GM18870 (cell line): ENCODE measurements around the gene PSMA5.
A peak's percentile ranks its signal among the peaks of the same experiment; 100 is the strongest.
"Not testable (repeated sequence)": the region's sequence is repeated elsewhere in the genome, so short reads cannot be mapped to it uniquely, and the experiment has no call there.

Source experiments
- ATAC-seq: cut with Tn5 transposase; IDR thresholded peaks from one replicate; pipeline ENCODE4 v1.9.1; 2021; ENCODE audit warnings: moderate library complexity; ENCODE audit not compliant: unreplicated experiment

Gene PSMA5

GRCh38 chr1:109426281-109427170 is at the start of gene PSMA5:
Gene PSMA5 (minus strand): TSS chr1:109426448. CDS start chr1:109426330, 118 bp downstream.
- ATAC-seq: peak; percentile 94

- ATAC-seq: no peak
Measured at GRCh38 chr1:109475261-109475660, 49.0 kb upstream of the PSMA5 start.

GRCh38 chr1:109474697-109475096 is 48.4 kb upstream of the PSMA5 start:
- ATAC-seq: no peak

- ATAC-seq: not testable (repeated sequence)
Measured at GRCh38 chr1:109473284-109474057, 47.2 kb upstream of the PSMA5 start.

GRCh38 chr1:109472779-109473178 is 46.5 kb upstream of the PSMA5 start:
- no peak for ATAC-seq

- ATAC-seq: no peak
Measured at GRCh38 chr1:109470245-109470644, 44.0 kb upstream of the PSMA5 start.

GRCh38 chr1:109468903-109469302 is 42.7 kb upstream of the PSMA5 start:
- no peak for ATAC-seq

GRCh38 chr1:109468061-109468460 is 41.8 kb upstream of the PSMA5 start:
- no peak for ATAC-seq

- ATAC-seq: no peak
Measured at GRCh38 chr1:109467301-109467777, 41.1 kb upstream of the PSMA5 start.

- ATAC-seq: no peak
Measured at GRCh38 chr1:109466452-109467300, 40.4 kb upstream of the PSMA5 start, which contains the start of gene SYPL2. Gene SYPL2 (plus strand): TSS chr1:109466546. CDS start chr1:109466844, 298 bp downstream.

GRCh38 chr1:109466125-109466451 is 39.8 kb upstream of the PSMA5 start:
- no peak for ATAC-seq

GRCh38 chr1:109457819-109458218 is 31.6 kb upstream of the PSMA5 start:
- ATAC-seq: no peak

- ATAC-seq: no peak
Measured at GRCh38 chr1:109454497-109455133, 28.4 kb upstream of the PSMA5 start.

GRCh38 chr1:109447524-109447923 is 21.3 kb upstream of the PSMA5 start:
- no peak for ATAC-seq

- not testable (repeated sequence) for ATAC-seq
Measured at GRCh38 chr1:109445949-109446695, 19.9 kb upstream of the PSMA5 start.

GRCh38 chr1:109444346-109444745 is 18.1 kb upstream of the PSMA5 start:
- no peak for ATAC-seq

- ATAC-seq: no peak
Measured at GRCh38 chr1:109443476-109443875, 17.2 kb upstream of the PSMA5 start.

GRCh38 chr1:109441069-109441468 is 14.8 kb upstream of the PSMA5 start:
- ATAC-seq: no peak

- no peak for ATAC-seq
Measured at GRCh38 chr1:109438798-109439297, 12.6 kb upstream of the PSMA5 start.
